ENCODE data around the gene PSD. TPM values are rescaled to one million over a fixed set of nuclear protein-coding genes. Genes with fewer than 3 reads are reported as not detected.
A peak's percentile ranks its signal among the peaks of the same experiment; 100 is the strongest.

Gene PSD
- total and polyA plus RNA-seq, 9 of the 15 experiments (the other 6 are each of a cell fraction or from before 2014, with no cell fraction given), result 0.11 to 1.7 (median 0.54) TPM; not detected in 2

- TF ChIP-seq RERE (CRISPR knock-in tag; IDR thresholded peaks at IDR 0.05; ENCODE audit: borderline replicate concordance), result no peak
- TF ChIP-seq KAT8 (IDR thresholded peaks at IDR 0.05; ENCODE audit: low read depth), result no peak
- TF ChIP-seq HMG20B (CRISPR knock-in tag; IDR thresholded peaks at IDR 0.05), result no peak
- no peak for TF ChIP-seq E4F1 (CRISPR knock-in tag; IDR thresholded peaks at IDR 0.05; ENCODE audit: borderline replicate concordance)
- TF ChIP-seq ZNF12 (CRISPR knock-in tag; IDR thresholded peaks at IDR 0.05), result no peak
- no peak for TF ChIP-seq KDM1A (IDR thresholded peaks at IDR 0.05)
- TF ChIP-seq MEF2D (tag; conservative IDR thresholded peaks at IDR 0.05; ENCODE audit: low read depth), result no peak
- TF ChIP-seq ZBTB8A (IDR thresholded peaks at IDR 0.05; ENCODE audit: partially characterized antibody), result no peak
- no peak for TF ChIP-seq ZFPM2 (CRISPR knock-in tag; IDR thresholded peaks at IDR 0.05)
- no peak for TF ChIP-seq ELF2 (CRISPR knock-in tag; IDR thresholded peaks at IDR 0.05)
- TF ChIP-seq UBTF (IDR thresholded peaks at IDR 0.05; ENCODE audit: borderline replicate concordance in 1 of 2, low read depth in 2 of 2, low read length in 2 of 2), result peak; percentile 80 to 85; a peak in 3 of 4 replicates
- TF ChIP-seq RBM22 (IDR thresholded peaks at IDR 0.05; ENCODE audit: low read depth, low read length, poor library complexity, severe bottlenecking), result peak; percentile 55
- no peak for TF ChIP-seq ZNF354B (CRISPR knock-in tag; IDR thresholded peaks at IDR 0.05)
- no peak for TF ChIP-seq KHSRP (IDR thresholded peaks at IDR 0.05)
- TF ChIP-seq MBD1 (CRISPR knock-in tag; IDR thresholded peaks at IDR 0.05), result no peak
Observed at GRCh38 chr10:102450374-102451104, 32.0 kb upstream of the PSD start (continued).
